HG03139 (cell line): ENCODE measurements around the gene CBR4.

Source experiments
- ATAC-seq: cut with Tn5 transposase; IDR thresholded peaks from one replicate; pipeline ENCODE4 v1.9.1; 2021; ENCODE audit not compliant: unreplicated experiment

CBR4 gene

DNA sequence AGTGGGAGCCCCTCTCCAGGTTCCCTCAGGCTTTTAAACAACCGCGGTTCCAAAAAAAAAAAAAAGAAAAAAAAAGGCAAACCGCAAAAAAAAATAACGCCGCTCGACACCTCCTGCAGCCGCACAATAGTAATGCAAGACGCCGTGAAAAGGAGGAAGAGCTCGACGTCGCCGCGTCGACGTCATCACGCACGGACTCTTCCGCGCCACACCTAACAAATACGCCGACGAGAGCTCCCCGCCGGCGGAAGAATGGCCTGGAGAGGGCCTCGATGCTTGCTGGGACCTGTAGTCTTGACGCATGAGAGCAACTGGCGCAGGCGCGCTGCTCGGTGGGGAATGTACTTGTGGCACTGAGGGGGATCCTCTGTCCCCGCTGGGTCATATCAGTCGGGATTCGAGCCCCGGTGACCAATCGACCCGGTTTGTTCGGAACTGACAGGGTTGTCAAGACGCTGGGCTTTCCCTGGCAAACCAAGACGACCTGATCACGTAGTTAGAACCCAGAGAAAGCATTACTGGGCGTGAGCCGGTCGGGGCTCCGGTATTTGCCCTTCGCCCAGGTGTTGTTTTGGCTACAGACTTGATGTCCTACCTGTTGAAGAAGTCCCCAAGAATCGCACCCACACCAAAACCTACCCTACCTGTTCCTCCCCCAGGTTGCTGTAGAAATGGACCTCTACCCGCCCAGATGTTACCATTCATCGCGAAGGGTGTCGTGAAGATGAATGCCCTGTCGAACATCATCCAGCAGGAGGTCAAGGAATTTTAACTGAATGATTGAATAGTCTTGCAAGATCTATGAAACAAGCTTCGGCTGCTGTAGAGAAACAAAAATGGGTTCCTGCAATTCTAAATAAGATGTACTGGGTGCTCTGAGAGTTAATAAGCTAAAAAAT, at the start of gene CBR4:
CBR4 (minus strand) TSS at position 131 of the 899 bp plus-strand sequence. CDS start 166 bp downstream, outside the sequence.
- peak; percentile 97 for ATAC-seq

- ATAC-seq = no peak
These were observed 49.5 kb upstream of the CBR4 start for GRCh38 chr4:169059306-169060211.

DNA sequence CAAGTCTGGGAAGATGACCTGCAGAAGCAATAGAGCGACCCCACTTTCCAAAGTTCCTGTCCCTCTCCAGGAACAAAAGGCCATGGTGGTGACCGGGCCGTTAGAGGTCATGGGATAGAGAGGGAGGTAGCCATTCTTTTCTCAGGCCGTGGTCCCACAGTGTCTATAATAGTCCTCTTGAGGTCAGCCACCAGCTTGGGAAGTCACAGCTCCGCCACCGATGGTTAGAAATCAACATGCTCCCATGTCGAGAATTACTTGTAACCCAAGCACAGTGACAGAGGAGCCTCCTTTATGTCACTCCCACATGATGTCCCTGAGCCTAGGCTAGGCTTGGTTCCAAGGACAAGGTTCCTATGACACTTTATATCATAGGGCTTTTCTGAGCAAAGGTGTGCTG, 48.3 kb upstream of the CBR4 start:
- no peak for ATAC-seq

GRCh38 chr4:169054879-169055278, 44.8 kb upstream of the CBR4 start:
- no peak for ATAC-seq

GRCh38 chr4:169052594-169052945, 42.5 kb upstream of the CBR4 start:
- no peak for ATAC-seq

DNA sequence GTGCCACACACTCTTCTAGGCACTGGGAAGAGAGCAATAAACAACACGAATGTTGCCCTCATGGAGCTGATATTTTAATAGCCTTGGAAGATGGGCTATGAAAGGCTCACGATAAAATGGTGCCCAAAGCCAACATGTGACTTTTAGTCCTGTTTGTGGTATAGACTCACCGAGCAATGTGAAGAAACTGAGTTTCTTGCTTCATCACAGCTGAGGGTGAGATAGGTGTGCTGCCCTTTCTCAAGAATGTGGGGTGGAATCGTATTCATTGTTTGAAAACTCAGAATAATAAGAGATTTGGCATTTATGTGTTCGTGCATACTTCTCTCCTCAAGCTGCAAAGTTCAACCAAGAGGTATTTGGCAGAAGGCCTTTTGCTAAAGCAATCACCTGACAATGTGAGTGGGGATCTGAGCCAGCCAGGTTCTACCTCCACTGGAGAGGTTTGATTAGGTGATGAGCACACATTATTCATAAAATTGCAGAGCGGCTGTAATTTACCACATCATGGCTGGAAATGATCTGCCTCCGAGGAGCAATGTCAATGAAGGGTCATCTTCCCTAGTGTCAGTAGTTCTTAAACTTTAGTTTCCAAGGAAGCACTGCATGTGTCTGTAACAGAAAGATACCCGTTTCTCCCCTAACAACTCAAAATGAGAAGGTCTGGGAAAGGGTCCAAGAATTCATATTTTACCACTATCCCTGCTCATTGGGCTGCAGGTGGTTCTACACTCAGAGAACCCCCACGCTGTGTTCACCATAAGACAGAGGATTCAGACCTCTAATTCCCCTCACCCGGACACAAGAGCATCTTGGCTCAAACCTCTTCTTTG, 41.9 kb upstream of the CBR4 start:
- no peak for ATAC-seq

DNA sequence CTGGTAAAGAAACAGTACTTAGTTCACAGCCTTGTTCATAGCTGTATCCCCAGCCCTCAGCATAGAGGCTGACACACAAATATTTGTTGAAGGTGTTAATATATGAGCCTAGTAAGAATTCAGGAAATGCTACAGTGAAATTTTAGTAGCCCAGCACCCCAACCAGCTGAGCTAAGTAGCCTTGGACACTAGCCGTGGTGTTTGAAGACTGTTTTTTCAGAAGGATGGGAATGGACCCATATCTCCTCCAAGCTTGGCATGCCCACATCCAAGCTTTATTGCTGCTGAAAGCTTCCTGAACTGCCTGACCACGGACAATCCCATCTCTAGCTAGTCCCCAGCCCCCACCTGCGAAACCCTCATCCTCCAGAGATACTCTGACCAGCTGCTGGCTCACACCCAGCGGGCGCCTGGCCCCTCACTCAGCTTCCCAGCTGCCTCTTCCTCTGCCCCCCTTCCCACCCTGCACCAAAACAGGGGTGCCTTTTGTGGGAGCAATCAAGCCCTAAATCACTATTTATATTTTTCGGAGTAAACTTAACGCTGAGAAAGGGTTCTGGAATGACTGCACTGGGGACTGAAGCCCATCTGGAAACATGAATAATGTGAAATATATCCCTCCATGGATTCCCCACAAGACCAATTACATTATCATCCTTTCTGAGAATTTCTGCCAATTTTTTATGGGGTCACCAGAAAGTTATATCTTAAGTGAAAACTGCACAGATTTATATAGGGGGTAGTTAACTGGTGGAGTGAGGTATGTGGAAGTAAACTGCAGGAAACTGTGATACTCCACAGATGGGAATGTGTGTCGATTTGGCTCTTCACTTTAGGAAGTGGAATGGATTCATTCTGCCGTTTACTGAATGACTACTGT, 41.1 kb upstream of the CBR4 start:
- ATAC-seq = no peak

GRCh38 chr4:169050284-169050683, 40.2 kb upstream of the CBR4 start:
- no peak for ATAC-seq

DNA sequence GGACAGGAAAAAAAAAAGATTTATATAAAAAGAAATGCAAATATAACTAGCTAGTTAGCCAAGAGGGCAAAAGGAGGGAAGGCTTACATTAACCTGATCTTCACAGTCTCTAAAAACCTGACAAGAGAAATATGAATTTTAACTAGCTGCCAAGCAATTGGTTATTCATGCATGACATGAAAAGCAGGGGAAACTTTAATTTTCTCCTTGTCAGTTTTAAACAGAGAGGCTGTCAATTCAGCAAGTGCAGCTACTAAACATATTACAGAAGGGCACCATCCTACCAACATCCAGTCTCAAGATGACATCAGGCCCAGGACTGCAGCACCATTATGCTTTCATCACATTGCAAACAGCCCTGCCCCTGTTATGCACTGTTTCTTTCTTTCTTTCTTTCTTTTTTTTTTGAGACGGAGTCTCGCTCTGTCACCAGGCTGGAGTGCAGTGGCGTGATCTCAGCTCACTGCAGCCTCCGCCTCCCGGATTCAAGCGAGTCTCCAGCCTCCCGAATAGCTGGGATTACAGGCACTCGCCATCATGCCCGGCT, 38.9 kb upstream of the CBR4 start:
- no peak for ATAC-seq

- no peak for ATAC-seq
These were observed 37.9 kb upstream of the CBR4 start for GRCh38 chr4:169047956-169048355.

GRCh38 chr4:169045862-169046584, 36.0 kb upstream of the CBR4 start:
- no peak for ATAC-seq

DNA sequence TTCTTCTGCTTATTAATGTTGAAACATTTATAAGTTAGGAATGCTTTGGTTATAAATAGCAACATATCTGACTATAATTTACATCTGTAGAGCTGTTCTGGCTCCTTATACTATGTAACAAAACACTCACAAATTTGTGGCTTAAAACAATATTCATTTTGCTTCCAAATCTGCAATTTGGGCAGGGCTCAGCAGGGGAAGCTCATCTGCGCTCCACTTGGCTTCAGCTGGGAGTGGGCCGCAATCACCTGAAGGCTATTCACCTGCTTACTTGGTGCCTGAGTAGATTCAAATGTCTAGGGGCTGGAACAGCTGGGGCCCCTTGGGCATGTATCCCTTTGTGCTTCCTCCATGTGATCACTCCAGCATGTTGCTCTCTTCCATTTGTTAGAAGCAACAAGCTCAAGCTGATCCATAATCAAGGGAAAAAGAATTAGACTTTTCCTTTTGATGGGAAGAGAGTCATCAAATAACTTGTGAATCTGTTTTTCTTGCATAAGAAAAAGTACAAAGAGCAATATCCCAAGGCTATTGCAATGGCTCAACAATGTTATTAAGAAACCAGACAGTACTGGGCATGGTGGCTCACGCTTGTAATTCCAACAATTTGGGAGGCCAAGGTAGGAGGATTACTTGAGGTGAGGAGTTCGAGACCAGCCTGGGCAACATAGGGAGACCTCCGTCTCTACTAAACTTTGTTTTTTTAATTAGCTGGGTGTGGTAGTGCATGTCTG, 34.8 kb upstream of the CBR4 start:
- no peak for ATAC-seq

DNA sequence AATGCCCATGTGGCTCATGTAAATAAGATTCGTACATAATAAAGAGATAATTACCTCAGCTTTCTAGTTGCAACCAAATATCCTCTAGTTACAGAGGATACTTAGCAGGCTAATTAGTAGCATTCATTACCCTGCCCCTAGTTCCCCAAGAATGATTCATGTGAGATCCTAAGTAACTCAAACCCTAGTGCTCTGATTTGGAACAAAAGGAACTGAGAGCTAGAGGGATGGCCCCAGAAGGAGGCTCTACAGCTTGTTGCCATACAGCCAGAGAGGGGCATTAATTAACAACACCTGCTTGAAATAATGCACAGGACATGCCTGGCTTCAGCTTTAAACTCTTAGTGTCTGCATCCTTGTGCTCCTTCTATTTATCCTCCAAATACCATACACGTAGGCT, 32.6 kb upstream of the CBR4 start:
- ATAC-seq = no peak

GRCh38 chr4:169040559-169041261, 30.7 kb upstream of the CBR4 start:
- ATAC-seq = no peak

- no peak for ATAC-seq
These were observed 29.3 kb upstream of the CBR4 start for GRCh38 chr4:169039251-169039954.

GRCh38 chr4:169037506-169037905, 27.5 kb upstream of the CBR4 start:
- ATAC-seq = no peak
